NCI-H2227 (cell line): ENCODE results near the gene UQCRC1.

Experiments used
- DNase-seq: peaks from one replicate; lab custom pipeline; 2025; ENCODE audit not compliant: unreplicated experiment; lab: John Stamatoyannopoulos, UW

Gene UQCRC1

GRCh38 chr3:48599077-48599501, 10.4 kb downstream of the UQCRC1 start:
- no peak for DNase-seq

DNA sequence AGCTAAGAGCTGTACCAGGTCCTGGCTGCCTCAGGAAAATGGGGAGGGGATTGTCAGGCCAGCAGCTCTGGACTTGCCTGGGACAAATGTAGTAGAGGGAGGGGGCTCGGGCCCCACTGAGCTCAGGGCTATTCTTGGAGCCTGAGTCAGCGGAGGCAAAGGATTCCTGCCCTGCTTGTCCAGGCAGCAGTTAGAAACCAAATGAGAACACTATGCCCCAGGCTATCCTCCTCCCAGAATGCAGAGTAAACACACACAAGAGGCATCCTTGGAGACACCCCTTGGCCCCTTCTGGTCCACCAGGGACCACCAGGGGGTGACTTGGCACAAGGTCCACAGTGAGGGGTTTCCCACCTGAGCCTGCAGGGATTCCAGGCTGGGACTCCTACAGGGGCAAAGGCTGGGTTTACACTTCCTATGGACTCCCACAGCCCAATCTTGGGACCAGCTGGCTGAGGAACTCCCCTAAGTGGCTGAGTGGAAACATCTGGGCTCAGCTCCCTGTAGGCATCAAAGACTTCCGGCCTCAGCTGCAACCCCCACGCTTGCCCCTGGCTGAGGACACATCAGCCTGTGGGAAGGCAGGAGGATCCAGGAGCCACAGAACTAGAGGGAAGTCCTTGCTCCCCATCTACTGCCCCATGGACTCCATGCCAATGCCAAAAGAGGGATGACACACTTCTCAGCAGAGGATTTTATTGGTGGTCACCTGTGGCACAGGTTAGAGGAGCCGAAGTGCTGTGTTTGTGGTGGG, 10.9 kb downstream of the UQCRC1 start:
- DNase-seq, result no peak

- DNase-seq, result no peak
Measured at GRCh38 chr3:48597408-48597800, 12.0 kb downstream of the UQCRC1 start.

- DNase-seq, result no peak
Measured at GRCh38 chr3:48596676-48597407, 12.6 kb downstream of the UQCRC1 start.

DNA sequence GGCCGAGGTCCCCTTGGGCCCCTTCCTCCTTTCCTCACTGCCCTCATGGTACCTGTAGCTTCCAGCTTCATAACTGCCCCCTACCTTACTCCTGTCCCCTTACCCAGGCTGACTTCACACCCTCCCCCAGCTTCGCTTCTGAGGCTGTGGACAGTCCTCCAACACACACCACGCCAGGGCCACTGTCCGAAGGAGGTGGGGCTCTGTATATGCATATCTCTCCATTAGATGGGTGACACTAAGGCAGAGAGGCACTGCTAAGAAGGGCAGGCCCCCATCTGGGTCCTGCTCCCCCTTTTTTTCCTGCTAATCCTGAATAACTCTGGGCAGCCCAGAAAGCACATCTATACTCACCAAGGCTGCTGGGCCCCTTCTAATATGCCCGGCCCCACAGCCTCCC, 13.3 kb downstream of the UQCRC1 start:
- no peak for DNase-seq

GRCh38 chr3:48595526-48596121, 13.8 kb downstream of the UQCRC1 start:
- DNase-seq, result no peak

DNA sequence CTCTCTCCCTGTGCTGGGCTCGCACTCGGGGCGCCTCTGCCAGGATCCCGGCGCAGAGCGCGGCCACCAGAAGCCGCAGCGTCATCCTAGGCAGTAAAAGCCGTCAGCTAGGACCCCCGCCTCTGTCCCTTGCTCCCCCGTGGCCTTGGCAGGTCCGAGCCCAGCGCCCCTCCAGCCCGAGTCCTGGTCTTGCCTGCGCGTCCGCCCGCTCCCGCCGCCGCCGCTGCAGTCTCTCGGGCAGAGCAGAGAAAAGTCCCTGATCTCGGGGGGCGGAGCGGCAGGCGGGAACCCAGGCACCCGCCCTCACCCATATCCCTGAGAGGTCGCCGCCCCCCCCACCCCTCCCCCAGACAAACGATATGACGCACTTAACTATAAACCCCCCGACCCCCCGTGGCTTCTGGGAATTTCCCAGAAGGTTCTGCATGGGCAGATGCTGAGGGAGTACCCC, 14.3 kb downstream of the UQCRC1 start, which contains the start of gene COL7A1:
Gene COL7A1 (minus strand): TSS at position 255 of the 451 bp plus-strand sequence. CDS start 170 bp downstream, at position 85.
- no peak for DNase-seq

- DNase-seq, result no peak
Measured at GRCh38 chr3:48594417-48595049, 14.9 kb downstream of the UQCRC1 start.

- DNase-seq, result no peak
Measured at GRCh38 chr3:48593337-48593736, 16.1 kb downstream of the UQCRC1 start.

GRCh38 chr3:48592519-48593087, 16.8 kb downstream of the UQCRC1 start:
- DNase-seq, result no peak

DNA sequence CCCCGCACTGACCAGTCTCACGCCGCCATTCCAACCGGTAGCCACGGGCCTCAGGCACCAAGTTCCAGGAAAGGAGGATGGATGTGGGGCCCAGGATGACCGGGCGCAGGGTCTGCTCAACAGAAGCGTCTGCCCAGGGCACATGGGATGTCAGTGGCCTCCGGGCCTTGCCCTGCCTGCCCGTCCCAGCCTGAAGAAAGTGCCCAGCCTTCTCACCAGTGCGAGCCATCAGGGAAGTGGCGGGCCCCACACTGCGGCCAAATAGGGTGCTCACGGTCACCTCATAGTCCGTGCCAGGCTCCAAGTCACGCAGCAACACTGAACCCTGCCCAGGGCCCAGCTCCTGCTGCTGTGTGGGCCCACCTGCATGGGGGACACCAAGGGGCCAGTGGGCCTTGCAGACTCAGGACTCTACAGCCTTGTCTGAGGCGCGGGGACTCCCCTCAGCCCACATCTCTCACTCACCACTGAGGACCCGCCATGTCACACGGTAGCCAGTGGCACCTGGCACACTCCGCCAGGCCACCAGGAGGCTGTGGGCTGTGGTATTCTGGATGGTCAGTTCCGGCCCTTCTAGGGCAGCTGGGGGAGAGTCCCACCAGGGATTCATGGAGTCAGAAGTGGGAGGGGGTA, 17.4 kb downstream of the UQCRC1 start:
- no peak for DNase-seq

- no peak for DNase-seq
Measured at GRCh38 chr3:48591436-48591835, 18.0 kb downstream of the UQCRC1 start.

DNA sequence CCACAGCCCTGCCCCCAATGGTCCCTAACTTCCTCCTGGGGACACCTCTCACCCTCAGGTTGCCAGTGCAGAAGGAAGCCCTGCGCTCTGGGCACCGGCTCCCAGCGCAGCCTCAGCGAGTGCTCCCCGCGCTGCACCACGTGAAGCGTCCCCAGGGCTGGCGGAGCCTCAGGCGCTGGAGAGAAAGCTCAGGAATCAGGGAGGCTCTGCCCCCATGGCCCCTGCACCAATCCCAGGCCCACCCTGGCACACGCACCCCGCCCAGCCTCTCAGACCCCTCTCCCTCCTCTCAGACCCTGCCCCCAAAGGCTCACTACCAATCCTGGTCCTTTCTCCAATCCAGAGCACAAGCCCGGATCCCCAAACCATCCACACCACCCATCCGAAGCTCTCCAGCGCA, 21.2 kb downstream of the UQCRC1 start:
- DNase-seq, result no peak

- no peak for DNase-seq
Measured at GRCh38 chr3:48587686-48588085, 21.8 kb downstream of the UQCRC1 start.

- no peak for DNase-seq
Measured at GRCh38 chr3:48585411-48585810, 24.0 kb downstream of the UQCRC1 start.

- DNase-seq, result no peak
Measured at GRCh38 chr3:48584836-48585235, 24.6 kb downstream of the UQCRC1 start.

- DNase-seq, result no peak
Measured at GRCh38 chr3:48581621-48582481, 27.6 kb downstream of the UQCRC1 start.

DNA sequence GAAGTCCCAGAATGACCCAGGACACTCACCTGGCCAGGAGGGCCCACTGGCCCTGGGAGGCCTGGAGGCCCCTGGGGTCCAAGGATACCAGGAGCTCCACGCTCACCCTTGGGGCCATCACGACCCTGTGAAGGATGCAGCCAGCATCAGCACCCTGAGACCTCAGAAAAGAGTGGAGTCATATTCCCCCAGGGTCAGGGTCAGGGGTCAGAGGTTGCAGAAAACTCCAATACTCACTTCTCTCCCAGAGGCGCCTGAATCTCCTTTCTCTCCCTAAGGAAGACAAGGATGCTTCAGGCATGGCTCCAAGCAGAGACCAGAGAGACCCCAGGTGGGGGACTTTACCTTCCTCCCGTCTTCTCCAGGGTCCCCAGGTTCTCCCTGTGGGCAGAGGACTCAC, 32.8 kb downstream of the UQCRC1 start:
- DNase-seq, result no peak

- no peak for DNase-seq
Measured at GRCh38 chr3:48575366-48575765, 34.1 kb downstream of the UQCRC1 start.
